GM10266 (cell line): ENCODE data around the gene ATXN7L2.
A peak's percentile ranks its signal among the peaks of the same experiment; 100 is the strongest.

ENCODE experiments used
- DNase-seq: peaks from one replicate; pipeline ENCODE4 v3.0.0; 2012; ENCODE audit errors: extremely low spot score
- TF ChIP-seq, protein P1 (sequence below): IDR thresholded peaks from 2 replicates; pipeline ENCODE4 v1.5.1; 2012; ENCODE audit warnings: mild to moderate bottlenecking, low read depth; ENCODE audit not compliant: control insufficient read depth, insufficient read depth; ENCODE audit errors: missing control alignments

ATXN7L2 gene

DNA sequence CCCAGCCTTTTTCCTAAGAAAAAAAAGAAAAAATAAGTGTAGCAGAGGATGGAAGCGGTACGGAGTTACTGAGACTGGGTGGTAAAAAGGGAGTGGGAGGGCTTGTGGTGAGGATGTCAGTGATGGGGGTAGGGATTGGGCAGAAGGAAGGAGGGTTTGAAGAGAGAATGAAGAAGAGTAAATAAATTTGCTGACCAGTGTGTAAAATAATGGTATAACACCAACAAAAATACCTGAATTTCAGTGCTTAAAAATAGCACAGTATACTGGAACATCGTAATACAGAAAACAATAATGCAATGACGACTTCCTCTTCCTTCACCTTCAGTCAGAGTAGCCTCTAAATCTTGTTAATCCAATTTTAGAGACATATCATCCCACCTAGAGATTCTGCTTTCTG, 36.2 kb upstream of the ATXN7L2 start:
- TF ChIP-seq, protein P1, sequence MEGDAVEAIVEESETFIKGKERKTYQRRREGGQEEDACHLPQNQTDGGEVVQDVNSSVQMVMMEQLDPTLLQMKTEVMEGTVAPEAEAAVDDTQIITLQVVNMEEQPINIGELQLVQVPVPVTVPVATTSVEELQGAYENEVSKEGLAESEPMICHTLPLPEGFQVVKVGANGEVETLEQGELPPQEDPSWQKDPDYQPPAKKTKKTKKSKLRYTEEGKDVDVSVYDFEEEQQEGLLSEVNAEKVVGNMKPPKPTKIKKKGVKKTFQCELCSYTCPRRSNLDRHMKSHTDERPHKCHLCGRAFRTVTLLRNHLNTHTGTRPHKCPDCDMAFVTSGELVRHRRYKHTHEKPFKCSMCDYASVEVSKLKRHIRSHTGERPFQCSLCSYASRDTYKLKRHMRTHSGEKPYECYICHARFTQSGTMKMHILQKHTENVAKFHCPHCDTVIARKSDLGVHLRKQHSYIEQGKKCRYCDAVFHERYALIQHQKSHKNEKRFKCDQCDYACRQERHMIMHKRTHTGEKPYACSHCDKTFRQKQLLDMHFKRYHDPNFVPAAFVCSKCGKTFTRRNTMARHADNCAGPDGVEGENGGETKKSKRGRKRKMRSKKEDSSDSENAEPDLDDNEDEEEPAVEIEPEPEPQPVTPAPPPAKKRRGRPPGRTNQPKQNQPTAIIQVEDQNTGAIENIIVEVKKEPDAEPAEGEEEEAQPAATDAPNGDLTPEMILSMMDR: no peak
- DNase-seq: no peak

DNA sequence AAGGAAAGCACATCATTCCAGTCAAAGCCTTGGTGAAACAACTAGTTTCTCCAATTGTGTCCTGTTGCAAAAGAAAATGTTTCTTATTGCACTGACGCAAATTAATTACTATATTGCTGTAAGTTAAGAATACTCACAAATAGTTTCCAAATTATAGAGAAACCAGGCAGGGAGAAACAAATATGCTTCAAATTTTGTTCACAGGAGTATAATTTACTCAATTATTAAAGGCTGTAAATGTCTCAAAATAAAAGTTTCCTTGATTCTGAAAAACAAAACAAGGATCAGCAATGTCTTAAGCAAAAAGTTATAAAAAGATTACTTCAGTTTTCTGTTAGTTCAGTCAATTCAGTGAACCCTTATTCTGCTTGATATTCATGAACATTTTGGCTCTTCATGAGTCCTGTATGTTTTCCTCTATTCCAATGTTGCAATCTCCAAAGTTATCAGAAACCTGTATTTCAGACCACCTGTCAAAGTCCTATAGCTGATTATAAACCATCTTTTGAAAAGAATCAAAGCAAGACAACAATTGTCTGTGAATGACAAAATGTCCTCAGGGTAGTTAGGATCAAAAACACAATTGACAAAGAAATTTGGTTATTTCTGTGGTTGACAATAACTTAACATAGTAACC, 29.1 kb upstream of the ATXN7L2 start:
- no peak for DNase-seq
- TF ChIP-seq, protein P1: no peak

DNA sequence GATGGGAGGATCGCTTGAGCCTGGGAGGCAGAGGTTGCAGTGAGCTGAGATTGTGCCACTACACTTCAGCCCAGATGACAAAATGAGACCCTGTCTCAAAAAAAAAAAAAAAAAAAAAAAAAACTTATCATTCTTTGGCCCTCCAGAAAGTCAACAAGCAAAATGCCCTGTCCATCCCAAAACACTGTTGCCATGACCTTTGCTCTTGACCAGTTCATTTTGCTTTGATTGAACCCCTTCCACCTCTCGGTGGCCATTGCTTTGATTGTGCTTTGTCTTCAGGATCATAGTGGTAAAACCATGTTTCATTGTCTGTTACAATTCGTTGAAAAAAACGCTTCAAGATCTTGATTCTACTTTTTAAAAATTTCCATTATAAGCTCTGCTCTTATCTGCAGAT, 25.9 kb upstream of the ATXN7L2 start:
- TF ChIP-seq, protein P1: no peak
- DNase-seq: no peak

DNA sequence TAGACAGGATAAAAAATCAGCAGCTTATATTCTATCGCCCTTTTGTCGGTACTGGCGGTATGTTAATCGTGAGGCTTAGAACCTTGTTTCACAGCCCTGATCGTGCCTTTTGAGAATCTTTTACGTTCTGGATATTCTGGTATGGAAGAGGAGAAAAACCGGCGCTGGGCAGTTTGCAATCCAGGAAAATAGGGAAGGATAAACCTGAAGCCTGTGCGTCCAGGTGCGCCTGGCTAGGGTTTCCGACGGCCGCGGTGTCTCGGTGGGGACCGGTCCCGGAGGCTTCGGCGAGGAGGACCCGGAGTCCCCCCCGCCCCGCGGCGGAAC, 17.6 kb upstream of the ATXN7L2 start:
- TF ChIP-seq, protein P1: no peak
- no peak for DNase-seq

DNA sequence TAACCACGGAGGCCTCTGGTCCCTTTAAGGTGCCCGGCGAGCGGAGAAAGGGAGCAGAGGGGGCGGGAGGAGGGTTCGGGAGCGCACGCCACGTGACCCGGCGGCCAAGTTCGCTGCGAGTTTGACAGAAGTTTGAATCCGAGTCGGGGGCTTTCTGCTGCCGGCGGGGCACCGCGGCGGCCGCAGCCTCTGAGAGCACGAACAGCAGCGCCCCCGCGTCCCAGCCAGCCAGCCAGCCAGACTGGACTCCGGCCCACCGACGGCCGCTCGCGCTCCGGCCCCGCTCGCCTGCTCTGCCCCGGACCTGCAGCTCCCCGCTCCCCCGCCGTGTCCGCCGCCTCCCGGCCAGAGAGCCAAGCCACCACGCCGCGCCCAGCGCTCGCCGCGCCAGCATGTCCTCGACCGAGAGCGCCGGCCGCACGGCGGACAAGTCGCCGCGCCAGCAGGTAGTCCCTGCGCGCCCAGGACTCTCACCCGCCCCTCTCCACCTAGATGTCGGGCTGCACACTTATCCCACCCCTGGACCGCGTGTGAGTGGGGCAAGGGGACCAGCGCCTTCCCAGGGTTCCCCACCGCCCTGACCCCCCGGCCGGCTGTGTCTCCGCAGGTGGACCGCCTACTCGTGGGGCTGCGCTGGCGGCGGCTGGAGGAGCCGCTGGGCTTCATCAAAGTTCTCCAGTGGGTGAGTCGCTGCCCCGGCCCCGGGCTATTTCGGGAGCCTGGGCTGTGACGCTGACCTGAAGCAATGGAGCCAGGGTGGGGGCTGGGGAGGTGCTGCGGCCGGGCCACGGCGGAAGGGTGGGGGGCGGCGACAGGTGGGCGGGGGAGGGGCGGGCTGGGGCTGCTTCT, 17.0 kb upstream of the ATXN7L2 start, which contains the start of gene SYPL2:
TSS of gene SYPL2 (plus strand) at position 95 of the 849 bp plus-strand sequence. CDS start at position 393, 298 bp downstream.
- TF ChIP-seq, protein P1: no peak
- peak; percentile 41 for DNase-seq

DNA sequence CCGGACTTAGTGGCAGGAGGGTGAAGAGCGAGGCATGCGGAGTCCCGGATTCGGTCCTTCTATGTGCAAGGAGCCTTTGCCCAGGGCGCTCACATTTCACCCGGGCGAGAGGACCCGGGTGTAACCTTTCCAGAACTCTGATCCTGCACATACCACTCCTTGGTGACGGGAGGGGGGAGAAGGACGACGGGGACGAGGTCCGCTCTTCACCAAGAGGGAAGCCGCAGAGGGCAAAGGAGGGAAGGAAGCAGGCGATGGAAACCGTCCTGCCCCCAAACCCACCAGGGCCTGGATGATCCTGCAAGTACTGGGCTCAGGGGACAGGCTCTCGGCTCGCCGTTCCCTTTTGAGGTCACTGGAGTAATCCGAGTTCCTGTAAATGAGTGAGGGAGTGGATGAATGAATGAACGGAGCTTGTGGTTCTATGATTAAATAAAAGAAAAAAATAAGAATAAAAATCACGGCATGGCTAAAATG, 16.4 kb upstream of the ATXN7L2 start:
- TF ChIP-seq, protein P1: no peak
- DNase-seq: no peak

DNA sequence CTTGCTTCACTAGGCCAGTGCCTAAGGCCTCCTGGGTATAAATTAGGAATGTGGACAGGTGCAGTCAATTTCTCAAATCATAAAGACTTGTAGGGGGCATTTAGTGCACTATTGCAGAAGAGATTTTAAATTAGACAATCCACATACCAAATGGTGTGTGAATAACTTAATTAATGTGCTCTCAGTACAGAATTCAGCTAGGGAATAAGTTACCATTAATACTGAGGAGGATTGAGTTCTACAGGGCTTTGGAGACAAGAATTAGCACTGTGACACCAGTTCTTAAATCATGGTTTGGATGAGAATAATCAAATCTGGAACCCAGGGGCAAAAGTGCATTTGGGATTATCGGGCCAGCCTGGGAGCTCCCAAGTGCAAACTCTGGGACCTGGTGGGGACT, 15.6 kb upstream of the ATXN7L2 start:
- TF ChIP-seq, protein P1: no peak

More for the DNA sequence above, 15.6 kb upstream of the ATXN7L2 start:
- DNase-seq: no peak
